NCI-H446 treated with DMSO at 0.1 percent for 48 hours (cell line): ENCODE results near the gene CUX1.
"Not testable (repeated sequence)": the region's sequence is repeated elsewhere in the genome, so short reads cannot be mapped to it uniquely, and the experiment has no call there.

Experiments used
- DNase-seq: peaks from one replicate; lab custom pipeline; 2025; lab: John Stamatoyannopoulos, UW

CUX1 gene

GRCh38 chr7:101795461-101795860 is 22.0 kb upstream of the CUX1 start:
- no peak for DNase-seq

DNA sequence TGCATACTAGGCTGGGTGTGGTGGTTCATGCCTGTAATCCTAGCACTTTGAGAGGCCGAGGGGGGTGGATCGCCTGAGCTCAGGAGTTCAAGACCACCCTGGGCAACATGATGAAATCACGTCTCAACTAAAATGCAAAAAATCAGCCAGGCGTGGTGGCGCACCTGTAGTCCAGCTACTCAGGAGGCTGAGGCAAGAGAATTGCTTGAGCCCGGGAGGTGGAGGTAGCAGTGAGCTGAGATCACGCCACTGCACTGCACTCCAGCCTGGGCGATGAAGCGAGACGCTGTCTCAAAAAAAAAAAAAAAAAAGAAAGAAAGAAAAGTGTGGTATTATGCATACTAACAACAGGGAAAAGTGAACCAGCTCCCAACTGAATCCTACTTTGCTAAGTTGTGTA is 19.3 kb upstream of the CUX1 start:
- not testable (repeated sequence) for DNase-seq

DNA sequence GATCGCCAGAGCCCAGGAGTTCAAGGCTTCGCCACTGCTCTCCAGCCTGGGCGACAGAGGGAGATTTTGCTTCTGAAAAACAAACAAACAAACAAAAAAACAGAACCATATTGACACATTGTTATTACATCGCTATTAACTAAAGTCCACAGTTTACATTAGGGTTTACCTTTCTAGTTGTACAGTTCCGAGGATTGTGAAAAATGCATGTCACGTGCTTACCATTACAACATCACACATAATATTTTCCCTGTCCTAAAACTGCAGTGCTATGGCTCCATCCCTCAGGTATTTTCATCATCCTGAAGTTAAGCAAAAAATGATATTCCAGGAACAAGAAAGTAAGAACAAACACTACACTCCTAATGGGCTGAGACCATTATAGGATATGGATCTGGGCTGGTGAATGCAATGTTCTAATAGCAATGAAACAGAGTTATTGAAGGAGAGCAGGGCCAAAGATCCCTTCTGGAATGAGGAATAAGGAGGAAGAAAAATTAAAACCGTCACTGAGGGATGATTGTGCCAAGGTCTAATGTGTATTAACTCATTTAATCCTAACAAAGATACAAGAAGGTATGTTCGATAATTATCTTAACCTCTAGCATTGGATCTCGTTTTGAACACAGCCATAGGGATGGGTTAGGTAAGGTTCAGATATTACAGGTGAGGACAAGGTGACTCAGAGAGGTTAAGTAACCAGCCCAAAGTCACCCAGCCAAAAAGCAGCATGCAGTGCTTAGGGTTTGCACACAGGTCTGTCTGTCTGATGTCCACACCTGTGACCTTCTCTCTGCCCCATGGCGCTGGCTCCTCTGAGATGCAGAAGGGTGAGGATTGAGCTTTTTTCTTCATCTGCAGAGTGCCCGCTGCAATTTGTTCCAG is 14.0 kb upstream of the CUX1 start:
- no peak for DNase-seq

GRCh38 chr7:101804088-101804963 is 13.1 kb upstream of the CUX1 start:
- no peak for DNase-seq

GRCh38 chr7:101804967-101805366 is 12.5 kb upstream of the CUX1 start:
- DNase-seq: no peak

DNA sequence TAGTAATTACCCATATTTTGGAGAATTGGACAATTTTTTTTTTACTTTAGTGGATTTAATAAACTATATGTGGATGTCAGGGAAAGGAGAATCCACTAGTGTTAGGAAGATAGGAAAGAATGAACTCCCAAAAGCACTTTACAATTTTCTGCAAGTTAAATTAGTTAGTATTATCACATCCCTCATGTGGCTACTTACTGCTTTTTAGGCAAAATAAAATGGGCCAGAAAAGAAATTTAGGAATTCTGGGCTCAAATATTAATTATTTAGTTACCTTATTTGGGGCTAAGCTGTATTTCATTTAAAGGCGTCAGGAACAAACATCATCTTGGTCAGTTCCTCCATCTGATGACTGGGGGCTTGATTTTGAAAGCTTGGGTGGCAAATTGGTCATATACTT is 4.8 kb upstream of the CUX1 start:
- no peak for DNase-seq

- DNase-seq: no peak
These were observed 3.9 kb upstream of the CUX1 start for GRCh38 chr7:101813402-101814019.

- no peak for DNase-seq
These were observed 3.1 kb upstream of the CUX1 start for GRCh38 chr7:101814081-101814990.

DNA sequence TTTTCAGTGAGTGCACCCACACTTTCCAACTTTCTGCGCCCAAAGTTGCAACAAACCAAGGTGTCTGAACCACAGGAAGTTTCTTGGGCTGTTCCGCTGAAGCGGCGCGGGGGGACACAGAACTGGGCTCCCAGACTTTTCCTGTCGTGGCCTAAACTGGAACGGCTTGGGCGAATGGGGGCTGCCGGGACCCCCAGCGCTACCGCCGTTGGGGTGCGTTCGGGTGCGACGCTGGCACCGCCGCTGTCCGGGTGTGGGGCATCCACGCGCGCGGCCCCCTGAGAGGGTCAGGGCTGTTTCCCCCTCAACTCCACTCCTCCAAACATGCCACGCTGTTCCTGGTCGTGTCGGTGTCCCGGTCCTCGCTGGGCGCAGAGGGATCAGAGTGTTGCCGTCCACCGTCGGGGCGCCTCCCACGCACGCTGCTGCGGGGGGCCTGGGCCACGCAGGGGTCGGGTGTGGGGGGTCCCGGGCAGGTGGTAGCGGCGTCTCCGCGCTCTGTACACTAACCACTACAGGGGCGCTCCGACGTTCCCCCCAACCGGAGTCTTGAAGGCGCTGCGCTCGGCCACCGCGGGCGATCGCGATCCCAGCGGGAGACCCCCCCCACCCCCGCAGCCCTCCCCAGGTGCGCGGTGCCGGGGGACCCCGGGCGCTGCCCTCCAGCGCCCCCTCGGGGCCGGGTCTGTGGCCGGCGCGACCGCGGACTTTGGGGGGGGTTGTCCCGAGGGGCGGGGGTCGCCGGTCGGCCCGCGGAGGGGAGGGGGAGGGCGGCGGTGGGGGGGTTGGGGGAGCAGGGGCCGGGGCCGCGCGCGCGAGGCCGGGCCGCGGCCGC is 2.2 kb upstream of the CUX1 start:
- DNase-seq: no peak

DNA sequence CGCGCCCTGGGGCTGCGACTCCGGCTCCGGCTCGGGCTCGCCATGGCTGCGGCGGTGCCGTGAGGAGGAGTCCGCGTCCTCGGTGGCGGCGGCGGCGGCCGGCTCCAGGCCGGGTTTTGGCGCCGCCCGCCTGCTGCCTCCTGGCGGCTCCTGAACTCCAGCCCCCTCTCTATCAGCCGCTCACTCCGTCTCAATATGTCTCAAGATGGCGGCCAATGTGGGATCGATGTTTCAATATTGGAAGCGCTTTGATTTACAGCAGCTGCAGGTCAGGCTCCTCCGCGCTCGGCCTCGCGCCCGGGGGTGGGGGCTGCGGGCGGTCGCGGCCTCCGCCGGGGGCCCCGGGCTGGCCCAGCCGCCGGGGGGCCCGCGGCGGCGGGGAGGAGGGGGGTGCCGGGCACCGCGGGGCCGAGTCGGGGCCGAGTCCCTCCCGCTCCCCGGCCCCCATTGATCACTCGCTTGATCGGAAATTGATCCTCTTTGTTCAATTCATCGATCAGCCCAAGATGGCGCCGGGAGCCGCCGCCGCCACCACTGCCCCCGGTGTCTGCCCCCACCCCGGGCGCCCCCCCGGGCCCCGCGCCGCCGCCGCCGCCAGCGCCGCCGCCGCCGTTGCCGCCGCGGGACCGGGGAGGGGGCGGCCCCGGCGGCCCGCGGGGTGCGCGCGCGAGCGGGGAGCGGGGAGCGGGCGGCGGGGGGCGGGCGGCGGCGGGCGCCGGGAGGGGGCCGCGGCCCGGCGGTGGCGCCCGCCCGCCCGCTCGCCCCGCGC is 1.4 kb upstream of the CUX1 start:
- peak; percentile 34 for DNase-seq

DNA sequence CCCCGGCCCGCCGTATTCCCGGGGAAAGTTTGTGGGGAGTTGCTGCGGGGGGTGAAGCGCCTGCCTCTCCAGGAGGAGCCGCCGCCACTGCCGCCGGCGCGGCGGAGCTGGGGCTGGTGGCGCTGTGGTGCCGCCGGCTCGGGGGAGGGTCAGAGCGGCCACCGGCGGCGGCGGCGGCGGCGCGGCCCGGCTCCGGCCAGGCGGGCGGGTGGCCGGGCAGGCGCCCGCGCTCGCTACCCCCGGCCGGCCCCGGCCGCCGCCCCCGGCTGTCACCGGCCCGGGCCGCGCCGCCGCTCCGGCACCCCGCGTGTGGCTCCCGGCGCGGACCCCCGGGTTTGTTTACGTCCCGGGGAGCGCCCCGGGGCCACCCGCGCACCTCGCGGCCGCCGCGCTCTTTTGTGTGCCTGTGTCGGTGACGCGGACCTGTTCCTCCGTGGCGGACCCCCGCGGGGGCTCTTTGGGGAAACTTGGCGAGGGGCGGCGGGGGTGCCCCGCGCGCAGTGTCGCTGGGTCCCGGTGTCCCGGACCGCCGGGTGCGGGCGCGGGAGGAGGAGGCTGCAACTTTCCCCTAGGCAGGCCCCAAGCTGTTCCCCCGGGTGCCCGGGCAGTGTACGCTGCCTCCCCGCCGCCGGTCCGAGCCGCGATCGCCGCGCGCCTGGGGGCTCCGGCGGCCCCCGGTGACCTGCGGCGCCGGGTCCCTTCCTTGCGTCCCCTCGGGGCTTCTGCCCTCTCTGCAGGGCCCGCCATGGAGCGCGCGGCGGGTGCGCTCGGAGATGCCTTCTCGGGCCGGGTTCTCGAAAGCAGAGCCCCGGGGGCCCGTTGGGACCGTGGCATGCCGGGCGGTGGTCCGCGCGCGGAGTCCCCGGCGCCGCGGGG is 593 bp upstream of the CUX1 start:
- DNase-seq: no peak

DNA sequence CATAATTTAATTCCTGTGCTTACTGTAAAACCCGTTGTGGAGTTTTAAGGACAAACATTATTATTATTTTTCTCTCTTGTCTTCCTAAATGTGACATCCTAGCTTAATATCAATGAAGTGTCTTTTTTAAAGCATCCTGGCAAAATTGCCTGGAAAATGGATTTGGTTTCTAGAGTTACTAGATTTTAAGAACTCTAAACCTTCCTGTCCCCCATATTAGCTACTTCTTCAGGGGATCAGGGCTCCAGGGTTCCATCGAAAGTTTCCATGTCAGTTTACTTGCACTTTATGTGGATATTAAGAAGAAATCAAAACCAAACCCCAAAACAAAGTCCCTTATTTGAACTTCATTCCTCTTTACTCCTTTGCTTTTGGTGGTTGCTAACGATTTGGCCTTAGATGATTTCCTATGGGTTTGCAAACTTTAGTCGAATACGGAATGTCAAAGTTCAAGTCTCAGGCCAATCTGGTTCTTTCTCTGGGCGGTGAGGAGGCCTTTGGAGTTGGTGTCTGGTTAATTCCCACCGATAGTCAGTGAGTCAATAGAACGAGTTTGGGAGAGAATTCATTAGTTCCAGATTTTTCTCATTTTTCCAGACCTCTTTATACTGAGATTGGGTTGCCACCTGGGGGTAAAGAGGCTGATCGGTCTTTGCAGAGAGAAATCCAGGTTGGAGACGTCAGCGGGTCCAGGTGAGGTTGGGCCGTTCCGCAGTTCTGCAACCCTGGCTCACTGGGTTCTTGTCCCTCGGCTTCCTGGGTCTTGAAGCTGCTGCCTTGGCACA is 1.1 kb downstream of the CUX1 start:
- DNase-seq: no peak

DNA sequence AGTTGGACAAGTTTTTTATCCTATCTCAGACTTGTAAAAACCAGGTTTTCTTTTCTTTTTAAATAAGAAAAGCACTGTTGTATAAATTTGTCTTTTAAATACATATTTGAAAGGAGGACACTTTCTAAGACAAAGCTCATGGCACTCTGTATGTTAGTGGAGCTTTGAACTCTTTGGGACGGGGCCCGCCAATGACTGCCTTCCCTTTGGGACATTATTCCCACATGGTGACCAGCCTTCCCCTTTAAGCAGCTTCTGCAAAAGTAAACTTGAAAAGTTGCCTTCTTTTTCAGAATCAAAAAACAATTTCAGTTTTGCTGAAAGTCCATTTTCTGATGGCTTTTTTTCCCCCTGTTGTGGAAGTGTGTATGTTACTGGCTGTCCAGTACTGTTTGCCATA is 1.8 kb downstream of the CUX1 start:
- no peak for DNase-seq

DNA sequence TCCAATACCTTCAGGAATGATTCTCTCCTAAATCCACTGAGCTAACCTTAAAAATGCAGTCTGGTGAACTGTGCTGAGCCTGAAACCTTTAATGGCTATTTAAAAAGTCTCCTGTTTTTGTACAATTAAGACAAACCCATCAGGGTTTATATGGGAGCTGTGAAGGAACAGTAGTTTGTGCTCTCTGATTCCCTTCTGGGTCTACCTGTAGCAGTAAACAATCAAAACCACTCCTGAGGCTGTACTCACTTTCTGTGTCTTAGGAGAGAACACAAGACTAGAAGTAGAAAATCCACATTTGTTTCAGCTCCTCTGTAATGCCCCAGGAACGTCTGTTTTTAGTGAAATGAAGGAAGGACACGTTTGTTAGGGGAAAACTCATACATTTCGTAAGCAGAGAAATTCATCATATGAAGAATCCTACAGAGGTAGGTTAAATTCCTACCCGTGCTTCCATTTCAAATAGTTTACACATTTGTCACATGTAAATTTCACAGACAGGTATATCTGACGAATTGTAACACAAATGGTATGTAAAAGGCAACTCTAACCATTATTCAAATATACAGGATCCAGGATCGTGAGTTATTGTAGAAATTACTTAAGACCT is 2.6 kb downstream of the CUX1 start:
- no peak for DNase-seq

- DNase-seq: no peak
These were observed 3.3 kb downstream of the CUX1 start for GRCh38 chr7:101820703-101821102.

DNA sequence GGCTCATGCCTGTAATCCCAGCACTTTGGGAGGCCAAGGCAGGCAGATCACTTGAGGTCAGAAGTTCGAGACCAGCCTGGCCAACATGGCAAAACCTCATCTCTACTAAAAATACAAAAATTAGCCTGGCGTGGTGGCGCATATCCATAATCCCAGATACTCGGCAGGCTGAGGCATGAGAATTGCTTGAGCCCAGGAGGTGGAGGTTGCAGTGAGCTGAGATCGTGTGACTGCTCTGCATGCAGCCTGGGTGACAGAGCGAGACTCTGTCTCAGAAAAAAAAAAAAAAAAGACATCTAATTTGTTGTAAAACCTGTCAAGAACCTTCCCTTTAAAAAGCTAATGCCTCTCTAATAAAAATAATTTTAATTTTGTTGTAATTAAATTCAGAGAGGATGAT is 5.2 kb downstream of the CUX1 start:
- not testable (repeated sequence) for DNase-seq

GRCh38 chr7:101823096-101823495 is 5.7 kb downstream of the CUX1 start:
- DNase-seq: no peak

DNA sequence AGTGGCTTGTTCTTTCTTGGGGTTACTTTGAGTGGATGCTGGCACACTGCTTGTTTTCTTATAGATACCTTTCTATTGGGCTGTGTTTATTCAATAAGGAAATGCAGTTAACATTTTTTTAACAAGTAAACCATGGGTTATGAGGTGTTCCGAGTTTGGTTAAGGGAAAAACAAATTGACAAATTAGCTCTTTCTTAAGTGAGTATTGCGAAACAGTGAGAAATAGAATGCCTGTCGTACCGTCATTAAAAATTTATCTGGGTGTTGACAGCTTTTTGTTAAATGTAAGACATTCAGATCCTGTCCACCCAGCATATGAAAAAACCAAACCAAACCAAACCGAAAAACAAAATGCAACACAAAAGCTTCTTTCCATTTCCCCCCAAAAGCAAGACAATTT is 6.2 kb downstream of the CUX1 start:
- no peak for DNase-seq
